GM23248 (cell line): ENCODE results near the gene RNF39.

Experiments used
- EZH2 ChIP-seq: fragments of 200-600 bp; sonication (generic); IDR thresholded peaks from 2 replicates; pipeline ENCODE4 v1.6.1; 2018; ENCODE audit warnings: antibody characterized with exemption, mild to moderate bottlenecking; ENCODE audit not compliant: insufficient read depth, poor library complexity, severe bottlenecking
- EZH2phosphoT487 ChIP-seq: fragments of 200-600 bp; sonication (generic); IDR thresholded peaks from 2 replicates; pipeline ENCODE4 v1.6.1; 2018; ENCODE audit warnings: antibody characterized with exemption, moderate library complexity, mild to moderate bottlenecking, low read depth; ENCODE audit not compliant: insufficient read depth

- TF ChIP-seq EZH2phosphoT487 (no peak), EZH2 (no peak)
Measured at GRCh38 chr6:30102970-30103871, 27.7 kb upstream of the RNF39 start.
